ACC112 (cell line): ENCODE measurements around the gene SPP1.
"Not testable (repeated sequence)": the region's sequence is repeated elsewhere in the genome, so short reads cannot be mapped to it uniquely, and the experiment has no call there.

Experiments
- H2AFZ ChIP-seq: fragments of 200-600 bp; sonication (generic); one replicate; pipeline ENCODE4 v1.6.0; 2017; ENCODE audit warnings: antibody characterized with exemption, low read length; ENCODE audit not compliant: unreplicated experiment
- H3K27ac ChIP-seq: fragments of 200-600 bp; sonication (generic); 2 replicates; pipeline ENCODE4 v1.5.1; 2014; ENCODE audit warnings: low read depth, mild to moderate bottlenecking, antibody characterized with exemption, low read length, moderate library complexity
- H3K27me3 ChIP-seq: fragments of 200-600 bp; sonication (generic); 2 replicates; pipeline ENCODE4 v1.6.1; 2014; ENCODE audit warnings: mild to moderate bottlenecking, antibody characterized with exemption, low read length, moderate library complexity, mixed read lengths; ENCODE audit not compliant: insufficient read depth
- H3K36me3 ChIP-seq: fragments of 200-600 bp; sonication (generic); 2 replicates; pipeline ENCODE4 v1.6.1; 2016; ENCODE audit warnings: mild to moderate bottlenecking, antibody characterized with exemption, low read length, moderate library complexity, mixed read lengths; ENCODE audit not compliant: insufficient read depth
- H3K4me1 ChIP-seq: fragments of 200-600 bp; sonication (generic); one replicate; pipeline ENCODE4 v1.6.1; 2016; ENCODE audit warnings: low read length, mixed read lengths; ENCODE audit not compliant: insufficient read depth, unreplicated experiment, control insufficient read depth
- H3K4me3 ChIP-seq: fragments of 200-600 bp; sonication (generic); 2 replicates; pipeline ENCODE4 v1.5.1; 2014; ENCODE audit warnings: mild to moderate bottlenecking, low read depth, low read length
- H3K79me2 ChIP-seq: fragments of 200-600 bp; sonication (generic); one replicate; pipeline ENCODE4 v1.6.0; 2016; ENCODE audit warnings: low read length; ENCODE audit not compliant: control insufficient read depth, unreplicated experiment, insufficient read depth

The SPP1 gene

GRCh38 chr4:87939978-87940690 lies 35.4 kb upstream of the SPP1 start:
- H2AFZ ChIP-seq, result no peak overlapping the region
- no peaks in the 10 kb centered on the region for H3K4me1 ChIP-seq
- no peak overlapping the region for H3K27ac ChIP-seq
- no peaks in the 10 kb centered on the region for H3K36me3 ChIP-seq
- H3K4me3 ChIP-seq, result no peak overlapping the region
- no peaks in the 10 kb centered on the region for H3K27me3 ChIP-seq
- no peaks in the 10 kb centered on the region for H3K79me2 ChIP-seq

GRCh38 chr4:87940809-87941208 lies 34.7 kb upstream of the SPP1 start:
- H2AFZ ChIP-seq, H3K4me3 ChIP-seq, H3K36me3 ChIP-seq, H3K27me3 ChIP-seq, H3K79me2 ChIP-seq, H3K4me1 ChIP-seq, H3K27ac ChIP-seq: not testable (repeated sequence)

GRCh38 chr4:87941537-87942392 lies 33.7 kb upstream of the SPP1 start:
- Histone ChIP-seq H2AFZ (no peak overlapping the region), H3K4me3 (no peak overlapping the region), H3K27me3 (no peaks in the 10 kb centered on the region), H3K36me3 (no peaks in the 10 kb centered on the region), H3K4me1 (no peaks in the 10 kb centered on the region), H3K79me2 (no peaks in the 10 kb centered on the region), H3K27ac (no peak overlapping the region)

- no peak overlapping the region for H2AFZ ChIP-seq
- H3K27me3 ChIP-seq, result no peaks in the 10 kb centered on the region
- no peaks in the 10 kb centered on the region for H3K79me2 ChIP-seq
- no peak overlapping the region for H3K4me3 ChIP-seq
- no peaks in the 10 kb centered on the region for H3K4me1 ChIP-seq
- H3K27ac ChIP-seq, result no peak overlapping the region
- no peaks in the 10 kb centered on the region for H3K36me3 ChIP-seq
Measured at GRCh38 chr4:87943660-87944149, 31.8 kb upstream of the SPP1 start.

- Histone ChIP-seq H3K4me1 (peaks cover 5% of the 10 kb centered on the region), H3K27ac (no peak overlapping the region), H2AFZ (no peak overlapping the region), H3K4me3 (no peak overlapping the region), H3K36me3 (no peaks in the 10 kb centered on the region), H3K27me3 (no peaks in the 10 kb centered on the region), H3K79me2 (no peaks in the 10 kb centered on the region)
Measured at GRCh38 chr4:87944967-87945366, 30.5 kb upstream of the SPP1 start.

GRCh38 chr4:87946766-87947165 lies 28.7 kb upstream of the SPP1 start:
- Histone ChIP-seq H3K79me2 (no peaks in the 10 kb centered on the region), H2AFZ (no peak overlapping the region), H3K4me1 (peaks cover 16% of the 10 kb centered on the region), H3K27ac (no peak overlapping the region), H3K36me3 (no peaks in the 10 kb centered on the region), H3K27me3 (no peaks in the 10 kb centered on the region), H3K4me3 (no peak overlapping the region)

- H3K27me3 ChIP-seq, result no peaks in the 10 kb centered on the region
- no peaks in the 10 kb centered on the region for H3K36me3 ChIP-seq
- H2AFZ ChIP-seq, result no peak overlapping the region
- no peak overlapping the region for H3K4me3 ChIP-seq
- no peaks in the 10 kb centered on the region for H3K79me2 ChIP-seq
- H3K27ac ChIP-seq, result no peak overlapping the region
- H3K4me1 ChIP-seq, result peaks cover 16% of the 10 kb centered on the region
Measured at GRCh38 chr4:87947381-87948160, 27.9 kb upstream of the SPP1 start.

- H3K27me3 ChIP-seq, result no peaks in the 10 kb centered on the region
- peak overlapping the region; percentile 3; the same call in 1 of the 2 replicates for H3K27ac ChIP-seq
- no peaks in the 10 kb centered on the region for H3K79me2 ChIP-seq
- no peak overlapping the region for H3K4me3 ChIP-seq
- no peak overlapping the region for H2AFZ ChIP-seq
- H3K4me1 ChIP-seq, result peaks cover 16% of the 10 kb centered on the region
- H3K36me3 ChIP-seq, result no peaks in the 10 kb centered on the region
Measured at GRCh38 chr4:87949961-87950360, 25.6 kb upstream of the SPP1 start.

- H3K36me3 ChIP-seq, result no peaks in the 10 kb centered on the region
- no peaks in the 10 kb centered on the region for H3K79me2 ChIP-seq
- peak overlapping the region; percentile 3; the same call in 1 of the 2 replicates for H3K27ac ChIP-seq
- no peak overlapping the region for H3K4me3 ChIP-seq
- H2AFZ ChIP-seq, result no peak overlapping the region
- H3K4me1 ChIP-seq, result peaks cover 16% of the 10 kb centered on the region
- H3K27me3 ChIP-seq, result no peaks in the 10 kb centered on the region
Measured at GRCh38 chr4:87950493-87950892, 25.0 kb upstream of the SPP1 start.

- Histone ChIP-seq H3K4me1 (peaks cover 16% of the 10 kb centered on the region), H3K36me3 (no peaks in the 10 kb centered on the region), H3K4me3 (no peak overlapping the region), H2AFZ (no peak overlapping the region), H3K79me2 (no peaks in the 10 kb centered on the region), H3K27ac (no peak overlapping the region), H3K27me3 (no peaks in the 10 kb centered on the region)
Measured at GRCh38 chr4:87950936-87951511, 24.5 kb upstream of the SPP1 start.
